ENCODE results near the gene YIF1B. TPM values are rescaled to one million over a fixed set of nuclear protein-coding genes. Genes with fewer than 3 reads are reported as not detected.
A peak's percentile ranks its signal among the peaks of the same experiment; 100 is the strongest.

YIF1B gene
- total RNA-seq, 1 donor from 2014 or later: 78.7 TPM

GRCh38 chr19:38306236-38306635, 9.5 kb downstream of the YIF1B start:
- no peak for DNase-seq (ENCODE audit: low read depth, low spot score)

- DNase-seq (ENCODE audit: low read depth, low spot score): peak; percentile 37
Observed at GRCh38 chr19:38304866-38305429, 10.8 kb downstream of the YIF1B start.

GRCh38 chr19:38304352-38304865, 11.3 kb downstream of the YIF1B start:
- DNase-seq (ENCODE audit: low read depth, low spot score): no peak

GRCh38 chr19:38303517-38304351, 12.0 kb downstream of the YIF1B start, which contains the start of gene C19orf33:
TSS of gene C19orf33 (plus strand) at chr19:38304251. CDS start at chr19:38304262, 11 bp downstream.
- no peak for DNase-seq (ENCODE audit: low read depth, low spot score)

- no peak for DNase-seq (ENCODE audit: low read depth, low spot score)
Observed at GRCh38 chr19:38298821-38299680, 16.7 kb downstream of the YIF1B start.

- no peak for DNase-seq (ENCODE audit: low read depth, low spot score)
Observed at GRCh38 chr19:38294090-38294489, 21.7 kb downstream of the YIF1B start.

- no peak for DNase-seq (ENCODE audit: low read depth, low spot score)
Observed at GRCh38 chr19:38293281-38293680, 22.5 kb downstream of the YIF1B start.

GRCh38 chr19:38291855-38292254, 23.9 kb downstream of the YIF1B start:
- DNase-seq (ENCODE audit: low read depth, low spot score): no peak

GRCh38 chr19:38290631-38291147, 25.1 kb downstream of the YIF1B start:
- no peak for DNase-seq (ENCODE audit: low read depth, low spot score)

- DNase-seq (ENCODE audit: low read depth, low spot score): no peak
Observed at GRCh38 chr19:38289955-38290354, 25.8 kb downstream of the YIF1B start.

- no peak for DNase-seq (ENCODE audit: low read depth, low spot score)
Observed at GRCh38 chr19:38288123-38288855, 27.5 kb downstream of the YIF1B start.

- no peak for DNase-seq (ENCODE audit: low read depth, low spot score)
Observed at GRCh38 chr19:38287604-38288003, 28.1 kb downstream of the YIF1B start.

GRCh38 chr19:38285567-38285966, 30.2 kb downstream of the YIF1B start:
- DNase-seq (ENCODE audit: low read depth, low spot score): no peak

- DNase-seq (ENCODE audit: low read depth, low spot score): no peak
Observed at GRCh38 chr19:38284422-38284821, 31.3 kb downstream of the YIF1B start.

- DNase-seq (ENCODE audit: low read depth, low spot score): no peak
Observed at GRCh38 chr19:38283271-38283670, 32.5 kb downstream of the YIF1B start.

- DNase-seq (ENCODE audit: low read depth, low spot score): no peak
Observed at GRCh38 chr19:38281811-38282566, 33.8 kb downstream of the YIF1B start.

- no peak for DNase-seq (ENCODE audit: low read depth, low spot score)
Observed at GRCh38 chr19:38280030-38280921, 35.5 kb downstream of the YIF1B start.

GRCh38 chr19:38278751-38279150, 37.0 kb downstream of the YIF1B start:
- no peak for DNase-seq (ENCODE audit: low read depth, low spot score)
